Activated CD8-positive, alpha-beta memory T cell treated with anti-CD3 and anti-CD28 coated beads, Interleukin-2, amount 10 ng/mL, durations not matched to agents 7 days and 5 days (primary cell): ENCODE measurements around the gene BMP7. TPM values are rescaled to one million over a fixed set of nuclear protein-coding genes. Genes with fewer than 3 reads are reported as not detected.

Experiments used
- ATAC-seq: fragments of 150-1000 bp; cut with Tn5 transposase; one replicate; pipeline ENCODE4 v1.10.0; 2021; ENCODE audit warnings: moderate library complexity
- CTCF ChIA-PET: fragments of 350-600 bp; sonication (Branson Sonifier 250); formaldehyde crosslinking; loops from one replicate; lab custom pipeline; 2021; ENCODE audit warnings: antibody characterized with exemption; lab: Charles Lee
- DNase-seq: peaks from one replicate; pipeline ENCODE4 v3.0.0-alpha.2; 2020
- H3K27ac Mint-ChIP-seq: one replicate; pipeline ENCODE4 v1.8.0; 2021; ENCODE audit warnings: mild to moderate bottlenecking, mixed read lengths
- H3K27me3 Mint-ChIP-seq: one replicate; pipeline ENCODE4 v1.8.0; 2021; ENCODE audit warnings: mixed read lengths
- H3K36me3 Mint-ChIP-seq: one replicate; pipeline ENCODE4 v1.8.0; 2021; ENCODE audit warnings: mild to moderate bottlenecking, mixed read lengths
- H3K4me1 Mint-ChIP-seq: one replicate; pipeline ENCODE4 v1.8.0; 2021; ENCODE audit warnings: mixed read lengths
- H3K4me3 Mint-ChIP-seq: one replicate; pipeline ENCODE4 v1.8.0; 2021; ENCODE audit warnings: mild to moderate bottlenecking, moderate library complexity, mixed read lengths
- H3K9me3 Mint-ChIP-seq: one replicate; pipeline ENCODE4 v1.8.0; 2022; ENCODE audit warnings: low read depth, mixed read lengths
- total RNA-seq, 2 experiments: library from RNA; stranded (reverse); gene quantifications; one replicate each; pipeline ENCODE4 v1.2.3, GENCODE V29; 2021

The BMP7 gene
- total RNA-seq, 2 experiments from 2014 or later = not detected

GRCh38 chr20:57126481-57127092 is 139.9 kb downstream of the BMP7 start:
- H3K4me1 Mint-ChIP-seq = peaks cover 4% of the 10 kb centered on the region
- DNase-seq (no peak), ATAC-seq (no peak)
- peaks cover 3% of the 10 kb centered on the region for H3K27me3 Mint-ChIP-seq
- H3K36me3 Mint-ChIP-seq = no peaks in the 10 kb centered on the region
- CTCF ChIA-PET = no interaction called here
- no peak overlapping the region for H3K27ac Mint-ChIP-seq
- no peak overlapping the region for H3K4me3 Mint-ChIP-seq
- no peaks in the 10 kb centered on the region for H3K9me3 Mint-ChIP-seq

- Mint-ChIP-seq H3K27ac (no peak overlapping the region), H3K27me3 (peaks cover 3% of the 10 kb centered on the region), H3K4me3 (no peak overlapping the region), H3K9me3 (no peaks in the 10 kb centered on the region), H3K36me3 (no peaks in the 10 kb centered on the region), H3K4me1 (peaks cover 4% of the 10 kb centered on the region)
- no peak for ATAC-seq
- no peak for DNase-seq
- CTCF ChIA-PET = no interaction called here
Observed at GRCh38 chr20:57124800-57125517, 141.5 kb downstream of the BMP7 start.

GRCh38 chr20:57124366-57124765 is 142.1 kb downstream of the BMP7 start:
- H3K4me1 Mint-ChIP-seq = peaks cover 4% of the 10 kb centered on the region
- H3K9me3 Mint-ChIP-seq = no peaks in the 10 kb centered on the region
- no peaks in the 10 kb centered on the region for H3K36me3 Mint-ChIP-seq
- ATAC-seq (no peak), DNase-seq (no peak)
- no peak overlapping the region for H3K4me3 Mint-ChIP-seq
- CTCF ChIA-PET = no interaction called here
- H3K27me3 Mint-ChIP-seq = peaks cover 3% of the 10 kb centered on the region
- H3K27ac Mint-ChIP-seq = no peak overlapping the region

- CTCF ChIA-PET = no interaction called here
- no peaks in the 10 kb centered on the region for H3K36me3 Mint-ChIP-seq
- H3K4me3 Mint-ChIP-seq = no peak overlapping the region
- H3K27ac Mint-ChIP-seq = no peak overlapping the region
- H3K9me3 Mint-ChIP-seq = no peaks in the 10 kb centered on the region
- ATAC-seq (no peak), DNase-seq (no peak)
- H3K4me1 Mint-ChIP-seq = peaks cover 4% of the 10 kb centered on the region
- H3K27me3 Mint-ChIP-seq = peaks cover 3% of the 10 kb centered on the region
Observed at GRCh38 chr20:57123504-57123903, 142.9 kb downstream of the BMP7 start.

GRCh38 chr20:57122536-57123489 is 143.6 kb downstream of the BMP7 start:
- Mint-ChIP-seq H3K4me3 (no peak overlapping the region), H3K27ac (no peak overlapping the region), H3K9me3 (no peaks in the 10 kb centered on the region), H3K36me3 (no peaks in the 10 kb centered on the region), H3K27me3 (peaks cover 3% of the 10 kb centered on the region), H3K4me1 (peaks cover 4% of the 10 kb centered on the region)
- no peak for DNase-seq
- ATAC-seq = no peak
- CTCF ChIA-PET = no interaction called here

GRCh38 chr20:57118964-57119363 is 147.5 kb downstream of the BMP7 start:
- H3K9me3 Mint-ChIP-seq = no peaks in the 10 kb centered on the region
- DNase-seq (no peak), ATAC-seq (no peak)
- no peaks in the 10 kb centered on the region for H3K27me3 Mint-ChIP-seq
- no peak overlapping the region for H3K4me3 Mint-ChIP-seq
- CTCF ChIA-PET = no interaction called here
- H3K27ac Mint-ChIP-seq = no peak overlapping the region
- no peaks in the 10 kb centered on the region for H3K36me3 Mint-ChIP-seq
- no peaks in the 10 kb centered on the region for H3K4me1 Mint-ChIP-seq

Other genes with a start within 250 kb of the BMP7 start
- not detected for gene SPO11, start 63.2 kb upstream of the BMP7 start, total RNA-seq
- gene RAE1, start 84.6 kb upstream of the BMP7 start, total RNA-seq = 10 to 100 TPM; 31.4 to 37.5 TPM
- gene RBM38, start 124.8 kb upstream of the BMP7 start, total RNA-seq = 10 to 100 TPM; 74.8 to 91.9 TPM